Lower leg skin (tissue), 4 donors: ENCODE results near the gene RBM33. TPM values are rescaled to one million over a fixed set of nuclear protein-coding genes. Genes with fewer than 3 reads are reported as not detected.

Experiments
- DNase-seq, 2 donors: peaks; one replicate each; pipeline ENCODE4 v3.0.0-alpha.2; 2019; ENCODE audit warnings: low spot score in 2 of 2
- H3K4me3 ChIP-seq: fragments of 200-600 bp; sonication (generic); 2 replicates; pipeline ENCODE4 v1.5.1; 2017; ENCODE audit warnings: mild to moderate bottlenecking, low read depth; ENCODE audit not compliant: poor library complexity, severe bottlenecking
- CTCF ChIP-seq, 3 donors: fragments of 450-650 bp; IDR thresholded peaks; one replicate each; pipeline ENCODE4 v1.5.1; 2016; ENCODE audit warnings: antibody characterized with exemption in 3 of 3, mild to moderate bottlenecking in 3 of 3, moderate library complexity in 2 of 3
- POLR2A ChIP-seq, 2 donors: fragments of 450-650 bp; IDR thresholded peaks; one replicate each; pipeline ENCODE4 v1.6.1; 2016 to 2017; ENCODE audit warnings: antibody characterized with exemption in 2 of 2, mild to moderate bottlenecking in 1 of 2, moderate library complexity in 1 of 2
- WGBS, 2 donors: methylation state at CpG; one replicate each; pipeline ENCODE4 v1.1.5; 2018; 5-methylcytosine and 5-hydroxymethylcytosine counted together
- intact Hi-C: fragments of 100-400 bp; cut with DNase I; formaldehyde crosslinking; loops from one replicate; pipeline ENCODE4 v1.15.0; 2023; ENCODE audit warnings: low total_unique reads
- total RNA-seq, 4 donors: library from RNA; depleted of rRNA; stranded (reverse); fragments of >200 nt; gene quantifications; one replicate each; pipeline ENCODE4 v1.1.0, GENCODE V29; 2016

The RBM33 gene
- total RNA-seq, 4 donors from 2014 or later = 35.8 to 83.9 (median 56.7) TPM

GRCh38 chr7:155819186-155819585 lies 174.7 kb downstream of the RBM33 start:
- H3K4me3 ChIP-seq = no peak overlapping the region
- intact Hi-C loops = no loop called here
- no peak for TF ChIP-seq CTCF (IDR thresholded peaks at IDR 0.05)
- TF ChIP-seq POLR2A (IDR thresholded peaks at IDR 0.05) = no peak
- no peak for DNase-seq
- WGBS, 2 donors = 68 to 73% methylated on average over 12 of the region's 12 CpGs

DNA sequence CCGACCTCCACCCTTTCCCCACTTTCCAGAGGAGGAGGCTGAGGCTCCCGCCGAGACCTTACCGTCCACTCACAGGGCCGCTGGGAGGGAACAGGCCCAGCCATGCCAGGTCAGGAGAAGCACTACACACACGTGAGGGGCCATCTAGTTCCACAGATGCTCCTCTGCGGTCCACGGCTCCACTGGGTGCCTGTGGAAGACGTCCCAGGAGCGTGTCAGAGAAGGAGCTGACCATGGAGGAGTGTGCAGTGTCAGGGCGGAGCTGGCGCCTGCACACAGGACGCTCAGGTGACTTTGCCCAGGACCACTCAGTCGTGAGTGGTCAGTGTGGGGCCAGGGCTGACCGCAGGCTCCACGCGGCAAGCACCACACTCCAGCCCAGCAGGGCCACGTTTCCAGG lies 175.8 kb downstream of the RBM33 start:
- TF ChIP-seq CTCF (IDR thresholded peaks at IDR 0.05) (no peak), POLR2A (IDR thresholded peaks at IDR 0.05) (no peak)
- no peak for DNase-seq

GRCh38 chr7:155820788-155821187 lies 176.3 kb downstream of the RBM33 start:
- no peak for DNase-seq
- no peak overlapping the region for H3K4me3 ChIP-seq
- TF ChIP-seq CTCF (IDR thresholded peaks at IDR 0.05) (no peak), POLR2A (IDR thresholded peaks at IDR 0.05) (no peak)
- intact Hi-C loops = no loop called here
- WGBS, 2 donors = 75 to 77% methylated on average over 12 to 13 of the region's 13 CpGs

More for the DNA sequence above, 175.8 kb downstream of the RBM33 start:
- 78 to 87% methylated on average over 18 of the region's 18 CpGs for WGBS, 2 donors
- H3K4me3 ChIP-seq = no peak overlapping the region
- intact Hi-C loops = no loop called here

DNA sequence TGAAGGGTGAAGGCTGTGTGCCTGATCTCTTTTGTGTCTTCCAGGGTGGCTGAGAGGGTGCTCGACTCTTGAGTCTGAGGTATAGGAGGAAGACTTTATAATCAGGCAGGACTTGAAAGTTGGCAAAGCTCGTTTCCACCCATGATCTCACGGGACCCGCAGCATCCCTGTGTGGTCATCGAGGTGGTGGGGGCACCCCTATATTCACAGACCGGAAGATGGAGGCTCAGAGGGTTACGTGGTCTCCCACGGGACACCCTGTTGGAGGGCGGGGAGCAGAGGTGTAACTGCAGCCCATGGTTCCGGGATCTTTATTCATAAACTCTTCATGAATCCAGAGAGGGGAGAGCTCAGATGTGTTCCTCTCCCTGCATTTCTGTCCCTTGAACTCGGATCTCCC lies 177.4 kb downstream of the RBM33 start:
- WGBS, 2 donors = 84 to 87% methylated on average over 11 of the region's 11 CpGs
- TF ChIP-seq CTCF (IDR thresholded peaks at IDR 0.05) (no peak), POLR2A (IDR thresholded peaks at IDR 0.05) (no peak)
- intact Hi-C loops = no loop called here
- H3K4me3 ChIP-seq = no peak overlapping the region
- no peak for DNase-seq

DNA sequence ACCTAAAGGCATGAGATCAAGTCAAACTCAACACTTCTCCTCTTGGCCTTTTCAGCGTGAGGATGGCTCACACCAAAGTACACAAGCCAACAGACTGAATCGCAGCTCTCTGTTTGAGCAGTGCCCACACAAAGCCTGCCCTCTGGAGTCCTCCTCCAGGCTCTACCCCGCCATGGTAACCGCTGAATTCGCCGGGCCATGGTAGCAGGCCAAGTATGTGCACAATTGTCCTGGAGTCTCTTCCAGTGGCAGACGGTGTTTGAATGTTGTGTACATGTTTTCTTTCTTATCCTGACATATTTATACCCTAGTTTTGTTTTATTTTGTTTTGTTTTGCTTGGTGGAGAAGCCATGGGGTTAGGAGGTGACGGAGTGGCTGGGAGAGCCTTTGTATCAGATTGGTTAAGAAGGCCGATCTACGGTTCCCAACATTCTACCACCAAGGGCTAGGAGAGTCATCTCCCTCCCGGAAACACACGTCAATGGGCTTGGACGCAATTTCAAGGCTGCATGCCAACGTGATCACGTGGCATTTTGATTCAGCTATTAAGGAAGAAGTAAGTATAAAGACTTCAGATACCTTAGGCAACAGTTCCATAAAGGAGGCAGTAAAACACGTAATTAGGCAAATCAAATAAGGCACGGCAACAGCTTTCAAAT lies 179.9 kb downstream of the RBM33 start:
- WGBS, 2 donors = 65 to 67% methylated on average over 17 of the region's 17 CpGs
- TF ChIP-seq POLR2A (IDR thresholded peaks at IDR 0.05) (no peak), CTCF (IDR thresholded peaks at IDR 0.05) (no peak)
- intact Hi-C loops = no loop called here
- H3K4me3 ChIP-seq = no peak overlapping the region
- no peak for DNase-seq

DNA sequence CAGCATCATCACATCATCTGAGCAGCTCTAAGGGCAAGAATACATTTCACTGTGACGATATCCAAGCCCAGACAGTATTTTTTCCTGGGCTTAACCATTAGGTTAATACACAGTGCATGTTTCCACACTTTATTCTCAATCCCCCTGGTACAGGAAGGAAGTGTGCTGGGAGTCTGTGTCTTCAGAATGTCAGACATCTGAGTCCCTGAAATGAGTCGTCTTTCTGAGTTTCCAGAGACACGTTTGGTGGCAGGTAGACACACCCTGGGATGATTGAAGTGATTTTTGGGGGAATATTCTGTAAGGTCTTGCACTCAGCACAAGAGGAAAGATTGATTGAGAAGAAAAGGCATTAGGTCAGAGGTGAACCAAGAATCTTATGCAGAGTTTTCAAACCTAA lies 180.9 kb downstream of the RBM33 start:
- intact Hi-C loops = no loop called here
- TF ChIP-seq POLR2A (IDR thresholded peaks at IDR 0.05) (no peak), CTCF (IDR thresholded peaks at IDR 0.05) (no peak)
- no peak overlapping the region for H3K4me3 ChIP-seq
- DNase-seq = no peak
- WGBS, 2 donors = 27 to 34% methylated on average over 3 of the region's 3 CpGs
